SK-N-MC (cell line): ENCODE results near the gene IL20.

Experiments used
- EZH2 ChIP-seq: fragments of 200-600 bp; sonication (generic); IDR thresholded peaks from one replicate; pipeline ENCODE4 v1.6.1; 2017; ENCODE audit warnings: antibody characterized with exemption
- POLR2AphosphoS5 ChIP-seq: IDR thresholded peaks from 2 replicates; pipeline ENCODE4 v1.6.1; 2012; ENCODE audit warnings: mild to moderate bottlenecking, low read depth, low read length, borderline replicate concordance

DNA sequence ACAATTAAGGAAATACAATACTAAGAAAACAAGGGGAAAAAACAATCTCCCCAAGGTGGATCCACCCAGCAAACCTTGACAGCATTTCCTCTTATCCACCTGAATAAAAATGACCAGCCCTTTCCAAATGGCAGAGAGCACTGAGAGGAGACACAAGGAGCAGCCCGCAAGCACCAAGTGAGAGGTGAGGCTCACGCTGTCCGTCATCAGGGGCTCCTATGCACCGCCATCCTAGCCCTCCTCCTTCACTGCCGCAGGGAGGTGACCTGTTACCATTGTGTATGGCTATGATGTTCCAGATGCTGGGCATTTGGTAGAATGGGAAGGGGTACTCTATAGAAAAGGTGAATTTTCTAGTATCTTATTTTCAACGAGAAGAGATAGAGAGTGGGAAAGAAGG is 31.2 kb upstream of the IL20 start:
- TF ChIP-seq POLR2AphosphoS5 (no peak), EZH2 (no peak)
